ENCODE data around the gene DYNLRB2. TPM values are rescaled to one million over a fixed set of nuclear protein-coding genes. Genes with fewer than 3 reads are reported as not detected.

DYNLRB2 gene
- total RNA-seq, 1 experiment from 2014 or later: not detected

DNA sequence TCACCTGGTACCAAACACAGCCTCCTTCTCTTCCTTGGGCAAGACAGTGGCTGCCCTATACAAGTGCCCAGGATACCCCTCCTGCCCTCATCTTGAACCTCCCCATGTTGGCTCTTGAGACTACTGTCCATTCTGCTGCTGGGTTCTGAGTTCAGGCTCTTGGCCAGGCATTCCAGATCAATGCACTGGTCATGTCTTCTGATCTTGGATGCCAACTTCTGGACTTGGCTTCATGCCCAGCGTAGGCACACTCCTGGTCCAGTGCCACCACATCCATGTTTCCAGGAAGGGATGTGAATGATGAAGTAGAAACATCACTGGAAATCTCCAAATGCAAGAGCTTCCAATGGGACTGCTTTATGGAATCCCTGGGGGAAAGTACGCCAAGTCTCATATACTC lies 51.5 kb downstream of the DYNLRB2 start:
- intact Hi-C loops (cut with micrococcal nuclease; ENCODE audit: unreplicated experiment): no loop called here
- CTCF ChIA-PET: no interaction called here
- Mint-ChIP-seq H3K9me3 (ENCODE audit: low read depth, unreplicated experiment) (peaks cover 12% of the 10 kb centered on the region), H3K4me1 (ENCODE audit: low read depth, unreplicated experiment) (no peaks in the 10 kb centered on the region), H3K4me3 (ENCODE audit: low read depth, unreplicated experiment) (no peak overlapping the region), H3K27ac (ENCODE audit: unreplicated experiment) (no peak overlapping the region), H3K36me3 (ENCODE audit: insufficient read depth, unreplicated experiment) (no peaks in the 10 kb centered on the region), H3K27me3 (ENCODE audit: unreplicated experiment) (peaks cover 10% of the 10 kb centered on the region)
- TF ChIP-seq, protein P1, sequence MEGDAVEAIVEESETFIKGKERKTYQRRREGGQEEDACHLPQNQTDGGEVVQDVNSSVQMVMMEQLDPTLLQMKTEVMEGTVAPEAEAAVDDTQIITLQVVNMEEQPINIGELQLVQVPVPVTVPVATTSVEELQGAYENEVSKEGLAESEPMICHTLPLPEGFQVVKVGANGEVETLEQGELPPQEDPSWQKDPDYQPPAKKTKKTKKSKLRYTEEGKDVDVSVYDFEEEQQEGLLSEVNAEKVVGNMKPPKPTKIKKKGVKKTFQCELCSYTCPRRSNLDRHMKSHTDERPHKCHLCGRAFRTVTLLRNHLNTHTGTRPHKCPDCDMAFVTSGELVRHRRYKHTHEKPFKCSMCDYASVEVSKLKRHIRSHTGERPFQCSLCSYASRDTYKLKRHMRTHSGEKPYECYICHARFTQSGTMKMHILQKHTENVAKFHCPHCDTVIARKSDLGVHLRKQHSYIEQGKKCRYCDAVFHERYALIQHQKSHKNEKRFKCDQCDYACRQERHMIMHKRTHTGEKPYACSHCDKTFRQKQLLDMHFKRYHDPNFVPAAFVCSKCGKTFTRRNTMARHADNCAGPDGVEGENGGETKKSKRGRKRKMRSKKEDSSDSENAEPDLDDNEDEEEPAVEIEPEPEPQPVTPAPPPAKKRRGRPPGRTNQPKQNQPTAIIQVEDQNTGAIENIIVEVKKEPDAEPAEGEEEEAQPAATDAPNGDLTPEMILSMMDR (IDR thresholded peaks at IDR 0.05; ENCODE audit: unreplicated experiment): no peak
- DNase-seq: no peak
- no TSS peak for BruUV-seq (replicated peaks)

DNA sequence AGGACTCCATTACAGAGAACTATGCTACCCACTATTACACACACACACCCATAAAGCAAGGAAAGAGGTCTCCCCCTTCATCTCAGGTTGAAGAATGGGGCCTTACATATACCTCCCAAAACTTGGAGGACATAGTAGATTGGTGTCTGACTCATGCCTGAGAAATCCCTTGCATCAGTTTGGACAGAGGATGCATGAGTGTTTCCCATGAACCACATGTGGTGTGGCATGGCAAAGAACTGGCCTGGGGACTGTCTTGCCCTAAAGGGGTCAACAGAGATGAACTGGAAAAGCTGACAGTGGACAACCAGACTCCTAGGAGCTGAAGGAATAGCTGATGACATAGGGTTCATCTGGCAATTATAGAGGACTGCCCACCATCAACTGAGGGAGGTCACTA lies 54.0 kb downstream of the DYNLRB2 start:
- intact Hi-C loops (cut with micrococcal nuclease; ENCODE audit: unreplicated experiment): no loop called here
- BruUV-seq (replicated peaks): no TSS peak
- Mint-ChIP-seq H3K4me3 (ENCODE audit: low read depth, unreplicated experiment) (no peak overlapping the region), H3K27me3 (ENCODE audit: unreplicated experiment) (peaks cover 11% of the 10 kb centered on the region), H3K4me1 (ENCODE audit: low read depth, unreplicated experiment) (no peaks in the 10 kb centered on the region), H3K9me3 (ENCODE audit: low read depth, unreplicated experiment) (peaks cover 12% of the 10 kb centered on the region), H3K36me3 (ENCODE audit: insufficient read depth, unreplicated experiment) (no peaks in the 10 kb centered on the region), H3K27ac (ENCODE audit: unreplicated experiment) (no peak overlapping the region)
- TF ChIP-seq, protein P1 (IDR thresholded peaks at IDR 0.05; ENCODE audit: unreplicated experiment): no peak
- no peak for DNase-seq
- CTCF ChIA-PET: no interaction called here

DNA sequence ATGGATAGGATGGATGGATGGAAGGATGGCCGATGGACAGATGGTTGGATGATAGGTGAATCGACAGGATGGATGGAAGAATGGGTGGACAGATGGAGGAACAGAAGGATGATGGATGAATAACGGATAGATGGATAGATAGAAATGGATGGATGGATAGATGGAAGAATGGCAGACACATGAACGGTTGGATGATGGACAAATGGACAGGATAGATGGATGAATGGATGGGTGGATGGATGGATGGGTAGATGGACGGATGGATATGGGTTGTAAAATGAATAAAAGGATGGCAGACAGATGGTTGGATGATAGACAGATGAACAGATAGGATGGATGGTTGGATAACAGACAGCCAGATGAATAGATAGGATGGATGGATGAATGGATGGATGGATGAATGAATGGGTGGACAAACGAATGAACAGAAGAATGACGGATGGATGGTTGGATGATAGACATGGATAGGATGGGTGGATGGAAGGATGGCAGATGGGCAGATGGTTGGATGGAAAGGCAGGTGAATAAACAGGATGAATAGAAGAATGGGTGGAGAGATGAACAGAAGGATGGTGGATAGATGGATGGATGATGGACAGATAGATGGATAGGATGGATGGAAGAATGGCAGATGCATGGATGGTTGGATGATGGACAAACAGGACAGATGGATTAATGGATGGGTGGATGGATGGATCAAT lies 55.9 kb downstream of the DYNLRB2 start:
- Mint-ChIP-seq H3K36me3 (ENCODE audit: insufficient read depth, unreplicated experiment) (no peaks in the 10 kb centered on the region), H3K4me3 (ENCODE audit: low read depth, unreplicated experiment) (no peak overlapping the region), H3K4me1 (ENCODE audit: low read depth, unreplicated experiment) (no peaks in the 10 kb centered on the region), H3K27me3 (ENCODE audit: unreplicated experiment) (peaks cover 18% of the 10 kb centered on the region), H3K9me3 (ENCODE audit: low read depth, unreplicated experiment) (peaks cover 12% of the 10 kb centered on the region), H3K27ac (ENCODE audit: unreplicated experiment) (no peak overlapping the region)
- intact Hi-C loops (cut with micrococcal nuclease; ENCODE audit: unreplicated experiment): no loop called here
- BruUV-seq (replicated peaks): no TSS peak
- no peak for DNase-seq
- CTCF ChIA-PET: no interaction called here
- TF ChIP-seq, protein P1 (IDR thresholded peaks at IDR 0.05; ENCODE audit: unreplicated experiment): no peak

DNA sequence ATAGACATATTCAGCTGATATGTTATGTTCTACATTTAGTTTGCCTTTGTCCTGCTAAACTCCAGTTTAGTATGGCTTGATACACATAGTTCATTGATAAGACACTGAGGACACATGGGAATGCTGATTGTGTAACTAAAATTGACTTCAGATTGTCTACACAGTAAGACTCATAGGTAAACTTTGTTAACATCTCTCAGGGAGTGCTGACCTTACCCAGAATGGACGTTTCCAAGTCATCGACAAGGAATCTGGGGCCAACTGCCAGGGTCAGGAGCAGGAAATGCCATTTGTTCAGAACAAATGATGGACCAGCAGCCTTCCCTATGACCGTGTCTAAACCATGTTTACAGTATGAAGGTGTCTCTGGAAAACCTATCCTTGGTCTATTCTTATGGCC lies 58.7 kb downstream of the DYNLRB2 start:
- BruUV-seq (replicated peaks): no TSS peak
- intact Hi-C loops (cut with micrococcal nuclease; ENCODE audit: unreplicated experiment): no loop called here
- TF ChIP-seq, protein P1 (IDR thresholded peaks at IDR 0.05; ENCODE audit: unreplicated experiment): no peak
- Mint-ChIP-seq H3K27me3 (ENCODE audit: unreplicated experiment) (peaks cover 19% of the 10 kb centered on the region), H3K9me3 (ENCODE audit: low read depth, unreplicated experiment) (peaks cover 10% of the 10 kb centered on the region), H3K27ac (ENCODE audit: unreplicated experiment) (no peak overlapping the region), H3K4me3 (ENCODE audit: low read depth, unreplicated experiment) (no peak overlapping the region), H3K36me3 (ENCODE audit: insufficient read depth, unreplicated experiment) (no peaks in the 10 kb centered on the region), H3K4me1 (ENCODE audit: low read depth, unreplicated experiment) (no peaks in the 10 kb centered on the region)
- CTCF ChIA-PET: no interaction called here
- DNase-seq: no peak

Data from Calu3 (cell line).